Ascending aorta (tissue), 2 donors: Measurements from ENCODE around the gene SH2D3C. TPM values are rescaled to one million over a fixed set of nuclear protein-coding genes. Genes with fewer than 3 reads are reported as not detected.

ENCODE experiments used
- DNase-seq, 2 donors: peaks; one replicate each; pipeline ENCODE4 v3.0.0-alpha.2; 2019; ENCODE audit warnings: low spot score in 2 of 2
- H3K27ac ChIP-seq, 2 donors: fragments of 200-600 bp; sonication (generic); one replicate each; pipeline ENCODE4 v1.5.1; 2016 to 2017; ENCODE audit warnings: mild to moderate bottlenecking in 1 of 2
- H3K27me3 ChIP-seq: fragments of 200-600 bp; sonication (generic); one replicate; pipeline ENCODE4 v1.5.1; 2017
- H3K36me3 ChIP-seq, 2 donors: fragments of 200-600 bp; sonication (generic); one replicate each; pipeline ENCODE4 v1.5.1; 2016
- H3K4me1 ChIP-seq, 2 donors: fragments of 200-600 bp; sonication (generic); one replicate each; pipeline ENCODE4 v1.5.1; 2016 to 2017; ENCODE audit warnings: mild to moderate bottlenecking in 1 of 2
- H3K4me3 ChIP-seq, 2 donors: fragments of 200-600 bp; sonication (generic); one replicate each; pipeline ENCODE4 v1.5.1; 2016 to 2017; ENCODE audit warnings: mild to moderate bottlenecking in 1 of 2
- H3K9me3 ChIP-seq, 2 donors: fragments of 200-600 bp; sonication (generic); one replicate each; pipeline ENCODE4 v1.5.1; 2016
- intact Hi-C: fragments of 100-400 bp; cut with DNase I; formaldehyde crosslinking; loops from one replicate; pipeline ENCODE4 v1.15.1; 2023
- total RNA-seq: library from RNA; depleted of rRNA; stranded (reverse); fragments of >200 nt; gene quantifications from one replicate; pipeline ENCODE4 v1.1.0, GENCODE V29; 2016
- TF ChIP-seq, protein P1 (sequence below), 3 experiments: fragments of 200-600 bp in 2 of 3; fragments of 450-650 bp in 1 of 3; sonication (generic) in 2 of 3; IDR thresholded peaks; one replicate each; pipeline ENCODE4 v1.5.1; 2016 to 2019; ENCODE audit warnings: antibody characterized with exemption in 3 of 3, mild to moderate bottlenecking in 1 of 3, moderate library complexity in 1 of 3

The SH2D3C gene
- total RNA-seq, 1 donor from 2014 or later = 49.5 TPM

DNA sequence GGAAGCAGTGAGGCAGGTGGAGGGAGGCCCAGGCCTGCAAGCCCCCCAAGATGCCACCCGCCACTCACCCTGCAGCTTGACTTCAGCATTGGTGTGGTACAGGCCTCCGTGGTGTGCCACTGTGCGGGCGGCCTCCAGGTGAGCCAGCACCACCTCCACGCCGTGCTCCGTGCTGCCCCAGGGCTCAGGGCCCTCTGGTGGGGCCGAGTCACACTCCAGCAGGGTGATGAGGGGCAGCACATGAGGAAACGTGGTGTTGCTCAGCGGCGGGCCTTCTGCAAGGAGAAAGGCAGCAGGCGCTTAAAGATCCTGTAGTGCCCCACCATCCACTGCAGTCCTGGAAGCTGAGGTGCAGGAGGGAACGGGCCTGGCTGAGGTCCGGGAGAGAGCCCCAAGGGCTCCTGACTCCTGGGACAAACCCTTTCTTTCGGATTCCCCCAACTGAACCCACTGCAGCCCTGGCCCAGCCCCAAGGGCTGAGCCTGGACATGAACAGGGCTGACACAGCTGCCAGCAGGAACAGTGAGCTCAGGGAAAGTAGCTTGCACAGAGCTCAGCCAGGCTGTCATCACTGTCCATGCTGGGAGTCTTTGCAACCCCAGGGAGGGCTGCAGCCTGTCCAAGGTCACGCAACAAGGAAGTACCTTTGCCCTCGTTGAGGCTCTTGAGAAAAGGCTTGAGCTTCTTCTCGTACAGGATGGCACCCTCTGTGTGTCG, 38.7 kb downstream of the SH2D3C start:
- Histone ChIP-seq H3K4me3 (no peak overlapping the region), H3K4me1 (no peaks in the 10 kb centered on the region), H3K27me3 (no peaks in the 10 kb centered on the region), H3K9me3 (no peaks in the 10 kb centered on the region), H3K27ac (peak overlapping the region in 1 of 2 donors; percentile 8), H3K36me3 (no peaks in the 10 kb centered on the region)
- no peak for DNase-seq
- TF ChIP-seq, protein P1, sequence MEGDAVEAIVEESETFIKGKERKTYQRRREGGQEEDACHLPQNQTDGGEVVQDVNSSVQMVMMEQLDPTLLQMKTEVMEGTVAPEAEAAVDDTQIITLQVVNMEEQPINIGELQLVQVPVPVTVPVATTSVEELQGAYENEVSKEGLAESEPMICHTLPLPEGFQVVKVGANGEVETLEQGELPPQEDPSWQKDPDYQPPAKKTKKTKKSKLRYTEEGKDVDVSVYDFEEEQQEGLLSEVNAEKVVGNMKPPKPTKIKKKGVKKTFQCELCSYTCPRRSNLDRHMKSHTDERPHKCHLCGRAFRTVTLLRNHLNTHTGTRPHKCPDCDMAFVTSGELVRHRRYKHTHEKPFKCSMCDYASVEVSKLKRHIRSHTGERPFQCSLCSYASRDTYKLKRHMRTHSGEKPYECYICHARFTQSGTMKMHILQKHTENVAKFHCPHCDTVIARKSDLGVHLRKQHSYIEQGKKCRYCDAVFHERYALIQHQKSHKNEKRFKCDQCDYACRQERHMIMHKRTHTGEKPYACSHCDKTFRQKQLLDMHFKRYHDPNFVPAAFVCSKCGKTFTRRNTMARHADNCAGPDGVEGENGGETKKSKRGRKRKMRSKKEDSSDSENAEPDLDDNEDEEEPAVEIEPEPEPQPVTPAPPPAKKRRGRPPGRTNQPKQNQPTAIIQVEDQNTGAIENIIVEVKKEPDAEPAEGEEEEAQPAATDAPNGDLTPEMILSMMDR (IDR thresholded peaks at IDR 0.05) = no peak
- intact Hi-C loops = loop anchor here (5.0 kb wide), 1 partner anchor 127 kb away; the partner anchor contains the start of gene STXBP1

DNA sequence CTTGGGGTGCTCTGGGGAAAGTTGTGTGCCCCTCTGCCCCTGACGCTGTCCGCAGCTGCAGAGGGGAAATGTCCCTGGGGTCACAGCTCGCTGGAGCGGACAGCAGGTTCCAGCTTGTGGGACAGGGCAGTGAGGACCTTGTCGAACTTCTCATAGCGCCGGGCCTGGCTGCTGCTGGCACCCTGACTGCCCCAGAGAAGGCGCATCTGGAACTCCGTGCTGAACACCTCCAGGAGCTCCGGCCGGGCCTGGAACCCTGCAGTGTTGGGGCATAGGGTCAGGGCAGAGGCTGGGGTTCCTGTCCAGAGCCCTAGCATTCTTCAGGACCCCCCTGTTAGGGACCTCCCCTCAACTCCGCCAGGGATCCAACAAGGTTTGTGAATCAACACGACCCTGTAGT, 39.8 kb downstream of the SH2D3C start:
- Histone ChIP-seq H3K27me3 (no peaks in the 10 kb centered on the region), H3K4me3 (no peak overlapping the region), H3K4me1 (peaks cover 6 to 7% of the 10 kb centered on the region in 2 donors), H3K9me3 (no peaks in the 10 kb centered on the region), H3K27ac (no peak overlapping the region), H3K36me3 (no peaks in the 10 kb centered on the region)
- intact Hi-C loops = loop anchor here (5.0 kb wide), 1 partner anchor 126 kb away; the partner anchor contains the start of gene STXBP1
- no peak for DNase-seq
- TF ChIP-seq, protein P1 (IDR thresholded peaks at IDR 0.05) = no peak

DNA sequence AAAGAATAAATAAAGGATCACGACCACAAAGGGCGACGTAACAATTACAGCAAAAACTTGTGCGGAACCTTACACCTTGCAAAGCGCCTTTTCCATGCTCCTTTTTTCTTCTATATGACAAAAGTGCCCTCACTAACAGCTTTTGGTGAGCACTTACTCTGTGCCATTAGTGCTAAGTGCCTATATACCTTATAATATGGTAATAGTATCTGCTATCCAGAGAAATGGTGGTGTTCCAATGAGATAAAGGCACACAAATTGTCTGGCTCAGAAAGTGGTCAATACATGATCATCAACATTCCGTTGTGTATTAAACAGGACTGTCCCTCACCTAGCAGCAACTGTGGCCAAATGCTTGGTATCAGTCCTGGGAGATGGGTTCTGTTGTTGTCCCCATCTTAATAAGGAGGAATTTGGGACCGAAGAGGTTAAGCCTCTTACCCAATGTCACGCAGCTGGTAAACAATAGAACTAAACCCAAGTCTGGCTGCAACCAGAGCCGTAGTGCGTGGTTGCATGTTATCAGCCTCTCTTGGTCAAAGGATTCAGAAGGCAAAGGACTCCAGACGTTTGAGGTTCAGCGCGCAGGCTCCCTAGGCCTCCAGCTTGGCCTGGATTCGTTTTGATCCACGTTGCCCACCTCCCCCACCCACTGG, 42.8 kb downstream of the SH2D3C start:
- peaks cover 0 to 19% of the 10 kb centered on the region in 2 donors for H3K36me3 ChIP-seq
- no peak overlapping the region for H3K27ac ChIP-seq
- no peaks in the 10 kb centered on the region for H3K27me3 ChIP-seq
- intact Hi-C loops = loop anchor here (1.0 to 5.0 kb wide), 6 partner anchors 20 to 186 kb away; partner anchors contain the start of genes PTRH1 and STXBP1
- TF ChIP-seq, protein P1 (IDR thresholded peaks at IDR 0.05) = no peak
- no peak overlapping the region for H3K4me3 ChIP-seq
- no peaks in the 10 kb centered on the region for H3K9me3 ChIP-seq
- peaks cover 6 to 7% of the 10 kb centered on the region in 2 donors for H3K4me1 ChIP-seq
- no peak for DNase-seq

DNA sequence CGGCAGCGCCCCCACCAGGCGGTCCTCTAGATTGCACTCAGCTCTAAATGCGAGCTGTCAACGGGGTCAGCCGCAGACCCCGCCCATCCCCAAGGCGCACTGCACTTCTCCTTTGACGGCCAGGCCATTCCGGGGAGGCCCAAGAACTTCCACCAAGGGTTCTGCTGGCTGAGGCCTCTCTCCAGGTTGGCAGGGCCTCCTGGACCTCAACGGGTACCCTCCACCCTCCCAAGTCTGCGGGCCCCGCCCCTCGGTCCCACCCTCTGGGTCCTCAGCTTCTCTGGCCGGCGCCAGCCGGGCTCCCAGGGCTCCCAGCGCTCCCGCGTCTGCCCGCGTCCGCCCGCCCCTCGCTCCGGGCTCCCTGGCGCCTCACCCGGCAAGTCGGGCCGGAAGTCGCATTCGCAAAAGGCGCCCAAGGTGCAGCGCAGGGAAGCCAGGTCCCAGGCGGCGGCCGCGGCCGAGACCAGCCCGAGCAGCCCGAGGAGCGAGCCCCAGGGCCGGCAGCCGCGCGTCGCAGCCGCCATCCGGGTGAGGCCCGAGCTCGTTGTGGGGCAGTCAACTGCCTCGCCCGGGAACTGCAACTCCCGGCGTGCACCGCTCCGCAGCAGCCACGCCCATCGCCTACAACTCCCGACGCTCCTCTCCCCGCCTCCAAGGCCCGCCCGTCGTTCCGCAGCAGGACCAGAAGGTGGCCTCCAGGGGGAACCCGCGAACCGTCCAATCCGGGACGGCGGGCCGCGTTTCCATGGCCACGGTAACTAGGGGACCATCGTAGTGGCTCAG, 43.5 kb downstream of the SH2D3C start, which contains the start of gene TOR2A:
TSS of gene TOR2A (minus strand) at position 548 of the 783 bp plus-strand sequence. CDS start at position 524, 24 bp downstream.
- TF ChIP-seq, protein P1 (IDR thresholded peaks at IDR 0.05) = peak; percentile 93 to 99 (median 97)
- peak within 1 kb of the TSS; percentile 73 to 80 for H3K4me3 ChIP-seq

DNA sequence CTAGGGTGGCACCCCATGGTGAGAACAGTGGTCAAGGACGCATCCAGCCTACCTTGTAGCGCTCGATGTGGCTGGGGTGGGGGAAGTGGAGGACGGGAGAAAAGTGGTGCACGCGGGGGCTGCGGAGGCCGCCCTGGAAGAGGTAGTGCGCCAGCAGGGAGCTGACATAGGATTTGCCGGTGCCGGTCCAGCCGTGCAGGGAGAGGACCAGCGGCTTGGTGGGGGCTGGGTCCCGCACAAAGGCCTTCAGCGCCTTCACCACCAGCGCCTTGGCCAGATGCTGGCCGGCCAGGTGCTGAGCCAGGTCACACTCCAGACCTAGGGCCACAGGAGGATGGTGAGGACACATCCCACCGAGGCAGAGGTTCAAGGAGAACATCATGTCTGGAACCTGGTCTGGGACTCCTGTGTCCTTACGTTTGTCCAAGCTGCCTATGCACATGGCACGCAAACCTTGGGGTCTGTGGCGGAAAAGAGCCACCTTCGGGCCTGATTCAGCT, 44.2 kb downstream of the SH2D3C start:
- peaks cover 0 to 19% of the 10 kb centered on the region in 2 donors for H3K36me3 ChIP-seq
- peaks cover 6 to 7% of the 10 kb centered on the region in 2 donors for H3K4me1 ChIP-seq
- TF ChIP-seq, protein P1 (IDR thresholded peaks at IDR 0.05) = no peak
- no peaks in the 10 kb centered on the region for H3K27me3 ChIP-seq
- peak overlapping the region; percentile 73 to 80 for H3K4me3 ChIP-seq
- peak overlapping the region; percentile 92 to 97 for H3K27ac ChIP-seq
- H3K9me3 ChIP-seq = no peaks in the 10 kb centered on the region
- no peak for DNase-seq
- intact Hi-C loops = loop anchor here (1.0 to 2.0 kb wide), 2 partner anchors 137 to 144 kb away; no protein-coding TSS in a partner anchor

More for the DNA sequence above, 43.5 kb downstream of the SH2D3C start, which contains the start of gene TOR2A:
- Histone ChIP-seq H3K4me1 (peaks cover 6 to 7% of the 10 kb centered on the region in 2 donors), H3K27me3 (no peaks in the 10 kb centered on the region), H3K9me3 (no peaks in the 10 kb centered on the region), H3K36me3 (peaks cover 0 to 19% of the 10 kb centered on the region in 2 donors), H3K27ac (peak within 1 kb of the TSS; percentile 92 to 97)
- intact Hi-C loops = loop anchor here (1.0 to 5.0 kb wide), 7 partner anchors 20 to 186 kb away; partner anchors contain the start of genes PTRH1 and STXBP1
- DNase-seq = peak; percentile 80 to 99
